CD8-positive, alpha-beta memory T cell (primary cell): Measurements from ENCODE around the gene XRCC6. TPM values are rescaled to one million over a fixed set of nuclear protein-coding genes. Genes with fewer than 3 reads are reported as not detected.

Source experiments
- CTCF ChIA-PET: fragments of 350-600 bp; sonication (Branson Sonifier 250); formaldehyde crosslinking; loops from one replicate; lab custom pipeline; 2021; ENCODE audit warnings: antibody characterized with exemption; lab: Charles Lee
- POLR2A ChIA-PET: fragments of 350-600 bp; sonication (Branson Sonifier 250); formaldehyde crosslinking; loops from one replicate; lab custom pipeline; 2021; ENCODE audit warnings: antibody characterized with exemption; lab: Charles Lee
- DNase-seq, 5 donors: peaks; one replicate each; pipeline versions ENCODE4 v3.0.0 to v3.0.0-alpha.2; 2020 to 2022; ENCODE audit warnings: mixed read lengths in 1 of 5
- H3K27ac ChIP-seq: one replicate; pipeline ENCODE4 v1.7.0; 2013; ENCODE audit warnings: low read depth, mild to moderate bottlenecking, low read length, moderate library complexity
- H3K27me3 ChIP-seq: 2 replicates; pipeline ENCODE4 v1.7.0; 2013; ENCODE audit warnings: low read length, mild to moderate bottlenecking; ENCODE audit not compliant: insufficient read depth, poor library complexity, severe bottlenecking
- H3K36me3 ChIP-seq: 2 replicates; pipeline ENCODE4 v1.7.0; 2013; ENCODE audit warnings: mild to moderate bottlenecking, low read length, moderate library complexity; ENCODE audit not compliant: insufficient read depth
- H3K4me1 ChIP-seq: 2 replicates; pipeline ENCODE4 v1.7.0; 2013; ENCODE audit warnings: mild to moderate bottlenecking, low read length, moderate library complexity; ENCODE audit not compliant: insufficient read depth
- H3K4me3 ChIP-seq: 2 replicates; pipeline ENCODE4 v1.7.0; 2013; ENCODE audit warnings: mild to moderate bottlenecking, low read length
- H3K9me3 ChIP-seq: 2 replicates; pipeline ENCODE4 v1.7.0; 2013; ENCODE audit warnings: mild to moderate bottlenecking, low read length
- H3K27ac Mint-ChIP-seq, 8 donors: one replicate each; pipeline ENCODE4 v1.8.0; 2020 to 2021; ENCODE audit warnings: mixed read lengths in 8 of 8, mild to moderate bottlenecking in 6 of 8, inconsistent platforms in 3 of 8, moderate library complexity in 3 of 8
- H3K27me3 Mint-ChIP-seq, 2 donors: one replicate each; pipeline ENCODE4 v1.8.0; 2020 to 2021; ENCODE audit warnings: mixed read lengths in 2 of 2, mild to moderate bottlenecking in 1 of 2, moderate library complexity in 1 of 2
- H3K36me3 Mint-ChIP-seq, 3 donors: one replicate each; pipeline ENCODE4 v1.8.0; 2020 to 2021; ENCODE audit warnings: mixed read lengths in 3 of 3, inconsistent platforms in 1 of 3, mild to moderate bottlenecking in 1 of 3
- H3K4me1 Mint-ChIP-seq, 3 donors: one replicate each; pipeline ENCODE4 v1.8.0; 2020 to 2021; ENCODE audit warnings: mixed read lengths in 3 of 3, inconsistent platforms in 1 of 3, mild to moderate bottlenecking in 1 of 3
- H3K4me3 Mint-ChIP-seq, 7 donors: one replicate each; pipeline ENCODE4 v1.8.0; 2020 to 2021; ENCODE audit warnings: mixed read lengths in 7 of 7, mild to moderate bottlenecking in 6 of 7, moderate library complexity in 4 of 7, inconsistent platforms in 2 of 7
- H3K9me3 Mint-ChIP-seq, 5 donors: one replicate each; pipeline ENCODE4 v1.8.0; 2020 to 2022; ENCODE audit warnings: mixed read lengths in 5 of 5, mild to moderate bottlenecking in 3 of 5, moderate library complexity in 2 of 5, inconsistent platforms in 1 of 5
- polyA plus RNA-seq: library from polyadenylated mRNA; unstranded; fragments of 300-500 nt; fragmentation: Illumina TruSeq; gene quantifications from one replicate; pipeline ENCODE4 v1.2.3, GENCODE V29; 2021
- total RNA-seq, 2 experiments: library from RNA; stranded (reverse); gene quantifications; one replicate each; pipeline ENCODE4 v1.2.3, GENCODE V29; 2021

XRCC6 gene
- total and polyA plus RNA-seq, 3 experiments from 2014 or later: 447 to 456 (median 453) TPM

DNA sequence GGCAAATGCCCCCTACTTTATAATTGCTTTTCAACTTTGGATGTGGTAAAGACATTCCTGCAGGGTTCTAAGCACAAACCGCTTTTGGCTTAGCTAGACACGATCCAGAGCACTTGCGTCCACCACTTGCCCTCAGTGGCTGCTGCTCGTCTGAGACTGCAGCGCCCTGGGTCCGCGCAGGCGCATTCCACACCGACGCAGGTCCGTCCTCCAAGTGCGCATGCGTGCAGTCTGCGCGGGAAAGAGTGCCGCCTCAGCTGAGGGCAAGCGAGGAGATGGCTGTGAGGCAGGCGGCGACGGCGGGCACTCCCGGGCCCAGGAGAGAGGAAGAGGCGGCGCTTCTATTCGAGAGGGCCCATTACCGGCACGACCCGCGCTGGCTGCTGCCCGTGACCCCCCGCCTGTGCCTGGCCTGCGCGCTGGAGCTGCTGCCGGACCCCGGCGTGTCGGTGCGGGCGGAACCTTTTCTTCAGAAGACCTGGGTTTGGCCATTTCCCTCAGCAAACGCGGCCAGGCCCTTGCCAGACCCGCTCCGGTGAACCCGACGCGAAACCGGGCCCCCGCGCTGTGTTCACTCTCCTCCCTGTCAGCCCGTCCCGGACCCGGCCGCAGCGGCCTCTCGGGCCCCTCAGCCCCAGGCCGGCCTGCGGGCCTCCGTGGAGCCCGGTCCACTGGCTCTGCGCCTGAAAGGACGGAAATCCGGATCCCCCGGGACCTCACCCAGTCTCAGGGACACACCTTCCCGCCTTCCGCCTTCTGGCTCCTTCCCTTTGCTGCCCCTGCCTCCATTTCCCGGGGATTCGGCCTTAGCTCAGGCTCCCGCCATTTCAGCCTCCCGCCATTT is 78.4 kb downstream of the XRCC6 start, which contains the start of gene MEI1:
Gene MEI1, plus strand, starts transcription at position 240 of the 844 bp plus-strand sequence. Its CDS starts 36 bp downstream, at position 276.
- peak within 1 kb of the TSS; percentile 49 for H3K4me3 ChIP-seq
- peaks cover 7% of the 10 kb centered on the region for H3K4me1 ChIP-seq
- no peaks in the 10 kb centered on the region for H3K27me3 ChIP-seq
- peak; percentile 78 to 91 (median 83) for DNase-seq
- no peaks in the 10 kb centered on the region for H3K9me3 ChIP-seq
- peak within 1 kb of the TSS; percentile 41 to 85 (median 76) for H3K4me3 Mint-ChIP-seq
- H3K4me1 Mint-ChIP-seq: peaks cover 9 to 12% (median 11%) of the 10 kb centered on the region in 3 donors
- peaks cover 3% of the 10 kb centered on the region for H3K36me3 ChIP-seq
- H3K27me3 Mint-ChIP-seq: peaks cover 0 to 1% of the 10 kb centered on the region in 2 donors
- peak within 1 kb of the TSS in 6 of 8 donors; percentile 61 to 92 (median 73) for H3K27ac Mint-ChIP-seq
- H3K9me3 Mint-ChIP-seq: no peaks in the 10 kb centered on the region
- no peak within 1 kb of the TSS for H3K27ac ChIP-seq
- ChIA-PET CTCF (interaction anchor here (0.6 to 4.5 kb wide), 8 partner anchors 12 to 909 kb away, joined by 3 to 91 read pairs (median 12); partner anchors contain the start of genes CCDC134, NDUFA6, SNU13 and TNFRSF13C), POLR2A (interaction anchor here (1.2 to 1.3 kb wide), 2 partner anchors 11 to 241 kb away, joined by 4 to 6 read pairs; partner anchors contain the start of gene SNU13)
- H3K36me3 Mint-ChIP-seq: no peaks in the 10 kb centered on the region

GRCh38 chr22:41700108-41700364 is 78.9 kb downstream of the XRCC6 start:
- ChIA-PET POLR2A (no interaction called here), CTCF (interaction anchor here (1.4 to 4.5 kb wide), 2 partner anchors 123 to 241 kb away, joined by 3 to 91 read pairs; no protein-coding TSS in a partner anchor)
- no peaks in the 10 kb centered on the region for H3K9me3 ChIP-seq
- H3K9me3 Mint-ChIP-seq: no peaks in the 10 kb centered on the region
- no peaks in the 10 kb centered on the region for H3K36me3 ChIP-seq
- H3K4me1 ChIP-seq: peaks cover 7% of the 10 kb centered on the region
- H3K27ac ChIP-seq: no peak overlapping the region
- peak overlapping the region in 2 of 7 donors; percentile 23 to 26 for H3K4me3 Mint-ChIP-seq
- no peaks in the 10 kb centered on the region for H3K36me3 Mint-ChIP-seq
- peaks cover 0 to 1% of the 10 kb centered on the region in 2 donors for H3K27me3 Mint-ChIP-seq
- H3K4me1 Mint-ChIP-seq: peaks cover 9 to 12% (median 11%) of the 10 kb centered on the region in 3 donors
- H3K4me3 ChIP-seq: no peak overlapping the region
- no peak overlapping the region for H3K27ac Mint-ChIP-seq
- DNase-seq: no peak
- H3K27me3 ChIP-seq: no peaks in the 10 kb centered on the region

- Histone ChIP-seq H3K9me3 (no peaks in the 10 kb centered on the region), H3K27me3 (no peaks in the 10 kb centered on the region), H3K36me3 (no peaks in the 10 kb centered on the region), H3K4me3 (no peak overlapping the region), H3K4me1 (no peaks in the 10 kb centered on the region), H3K27ac (no peak overlapping the region)
- CTCF ChIA-PET: interaction anchor here (0.7 to 1.1 kb wide), 2 partner anchors 23 to 36 kb away, joined by 3 read pairs; no protein-coding TSS in a partner anchor
- Mint-ChIP-seq H3K4me3 (no peak overlapping the region), H3K27me3 (no peaks in the 10 kb centered on the region), H3K4me1 (peaks cover 3 to 6% (median 4%) of the 10 kb centered on the region in 3 donors), H3K36me3 (no peaks in the 10 kb centered on the region), H3K9me3 (no peaks in the 10 kb centered on the region), H3K27ac (no peak overlapping the region)
- DNase-seq: no peak
- POLR2A ChIA-PET: interaction anchor here (0.6 kb wide), 1 partner anchor 59 kb away, joined by 3 read pairs; no protein-coding TSS in a partner anchor
Measured at GRCh38 chr22:41702763-41703162, 81.7 kb downstream of the XRCC6 start.

DNA sequence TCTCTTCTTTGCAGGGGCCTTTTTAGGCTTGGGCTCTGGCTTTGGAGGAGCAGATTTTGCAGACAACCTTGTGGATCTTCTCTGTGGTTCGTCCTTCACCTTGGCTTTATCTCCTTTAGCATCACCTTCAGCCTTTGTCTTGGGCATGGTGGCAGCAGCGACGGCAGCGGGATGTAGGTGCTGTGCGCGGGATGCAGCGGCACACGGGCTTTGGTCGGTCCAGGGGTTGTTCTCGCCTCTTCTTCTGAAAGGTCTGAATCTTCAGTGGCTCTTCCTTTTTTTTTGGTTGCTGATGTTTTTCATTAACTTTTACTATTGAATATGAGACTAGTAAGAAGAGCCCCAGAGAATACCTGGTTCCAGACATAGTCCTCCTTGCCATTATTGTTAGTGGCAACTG is 88.2 kb downstream of the XRCC6 start:
- H3K4me1 Mint-ChIP-seq: no peaks in the 10 kb centered on the region
- DNase-seq: no peak
- POLR2A ChIA-PET: no interaction called here
- Histone ChIP-seq H3K27me3 (no peaks in the 10 kb centered on the region), H3K36me3 (no peaks in the 10 kb centered on the region), H3K4me3 (no peak overlapping the region), H3K9me3 (no peaks in the 10 kb centered on the region), H3K4me1 (no peaks in the 10 kb centered on the region), H3K27ac (no peak overlapping the region)
- CTCF ChIA-PET: no interaction called here
- no peak overlapping the region for H3K4me3 Mint-ChIP-seq
- H3K27ac Mint-ChIP-seq: peak overlapping the region in 1 of 8 donors; percentile 66
- H3K36me3 Mint-ChIP-seq: no peaks in the 10 kb centered on the region
- H3K9me3 Mint-ChIP-seq: no peaks in the 10 kb centered on the region
- peaks cover 0 to 2% of the 10 kb centered on the region in 2 donors for H3K27me3 Mint-ChIP-seq

- Histone ChIP-seq H3K4me3 (no peak overlapping the region), H3K36me3 (no peaks in the 10 kb centered on the region), H3K9me3 (no peaks in the 10 kb centered on the region), H3K27ac (no peak overlapping the region), H3K27me3 (peaks cover 3% of the 10 kb centered on the region), H3K4me1 (no peaks in the 10 kb centered on the region)
- no peaks in the 10 kb centered on the region for H3K9me3 Mint-ChIP-seq
- CTCF ChIA-PET: no interaction called here
- no peak overlapping the region for H3K4me3 Mint-ChIP-seq
- DNase-seq: no peak
- no peaks in the 10 kb centered on the region for H3K36me3 Mint-ChIP-seq
- peak overlapping the region in 1 of 8 donors; percentile 58 for H3K27ac Mint-ChIP-seq
- H3K27me3 Mint-ChIP-seq: peaks cover 0 to 2% of the 10 kb centered on the region in 2 donors
- no peaks in the 10 kb centered on the region for H3K4me1 Mint-ChIP-seq
- POLR2A ChIA-PET: no interaction called here
Measured at GRCh38 chr22:41713004-41713403, 91.9 kb downstream of the XRCC6 start.

Other genes with a start within 250 kb of the XRCC6 start
- 1 to 10 TPM; 1.8 to 3.5 TPM for gene TEF, start 239.4 kb upstream of the XRCC6 start, total RNA-seq
- 5.3 TPM for gene TEF, start 239.4 kb upstream of the XRCC6 start, polyA plus RNA-seq
- gene TOB2, start 174.5 kb upstream of the XRCC6 start, total RNA-seq: 10 to 100 TPM; 56.4 to 59.8 TPM
- gene TOB2, start 174.5 kb upstream of the XRCC6 start, polyA plus RNA-seq: 24.8 TPM
- gene PHF5A, start 152.6 kb upstream of the XRCC6 start, total RNA-seq: 100 to 1,000 TPM; 120 to 125 TPM
- gene PHF5A, start 152.6 kb upstream of the XRCC6 start, polyA plus RNA-seq: 24.9 TPM
- 100 to 1,000 TPM; 112 to 114 TPM for gene ACO2, start 152.2 kb upstream of the XRCC6 start, total RNA-seq
- 92.5 TPM for gene ACO2, start 152.2 kb upstream of the XRCC6 start, polyA plus RNA-seq
- 10 to 100 TPM; 69.9 to 78.7 TPM for gene POLR3H, start 76.8 kb upstream of the XRCC6 start, total RNA-seq
- 22.6 TPM for gene POLR3H, start 76.8 kb upstream of the XRCC6 start, polyA plus RNA-seq
- not detected for gene CSDC2, start 60.3 kb upstream of the XRCC6 start, total RNA-seq
- not detected for gene CSDC2, start 60.3 kb upstream of the XRCC6 start, polyA plus RNA-seq
- 10 to 100 TPM; 27.5 to 33.2 TPM for gene PMM1, start 31.5 kb upstream of the XRCC6 start, total RNA-seq
- gene PMM1, start 31.5 kb upstream of the XRCC6 start, polyA plus RNA-seq: 33.3 TPM
- 10 to 100 TPM; 84.2 to 86.9 TPM for gene DESI1, start 252 bp upstream of the XRCC6 start, total RNA-seq
- 12.5 TPM for gene DESI1, start 252 bp upstream of the XRCC6 start, polyA plus RNA-seq
- gene SNU13, start 67.6 kb downstream of the XRCC6 start, total RNA-seq: 100 to 1,000 TPM; 315 to 324 TPM
- gene SNU13, start 67.6 kb downstream of the XRCC6 start, polyA plus RNA-seq: 270 TPM
- gene MEI1, start 78.2 kb downstream of the XRCC6 start, total RNA-seq: 10 to 100 TPM; 33.9 to 36.3 TPM
- gene MEI1, start 78.2 kb downstream of the XRCC6 start, polyA plus RNA-seq: 150 TPM
- gene CCDC134, start 179.4 kb downstream of the XRCC6 start, total RNA-seq: 10 to 100 TPM; 17.9 to 19.9 TPM
- gene CCDC134, start 179.4 kb downstream of the XRCC6 start, polyA plus RNA-seq: 5.5 TPM
- gene SREBF2, start 211.8 kb downstream of the XRCC6 start, total RNA-seq: 10 to 100 TPM; 85.1 to 87.1 TPM
- gene SREBF2, start 211.8 kb downstream of the XRCC6 start, polyA plus RNA-seq: 24.5 TPM